Islet of Langerhans (tissue), 1 donor: Measurements from ENCODE around the gene EMILIN3.
"Not testable (repeated sequence)": the region's sequence is repeated elsewhere in the genome, so short reads cannot be mapped to it uniquely, and the experiment has no call there.

ENCODE experiments used
- FAIRE-seq: peaks from one replicate; lab custom pipeline; 2011; peaks lifted over from hg19 to GRCh38; lab: Jason Lieb, UNC

Gene EMILIN3

DNA sequence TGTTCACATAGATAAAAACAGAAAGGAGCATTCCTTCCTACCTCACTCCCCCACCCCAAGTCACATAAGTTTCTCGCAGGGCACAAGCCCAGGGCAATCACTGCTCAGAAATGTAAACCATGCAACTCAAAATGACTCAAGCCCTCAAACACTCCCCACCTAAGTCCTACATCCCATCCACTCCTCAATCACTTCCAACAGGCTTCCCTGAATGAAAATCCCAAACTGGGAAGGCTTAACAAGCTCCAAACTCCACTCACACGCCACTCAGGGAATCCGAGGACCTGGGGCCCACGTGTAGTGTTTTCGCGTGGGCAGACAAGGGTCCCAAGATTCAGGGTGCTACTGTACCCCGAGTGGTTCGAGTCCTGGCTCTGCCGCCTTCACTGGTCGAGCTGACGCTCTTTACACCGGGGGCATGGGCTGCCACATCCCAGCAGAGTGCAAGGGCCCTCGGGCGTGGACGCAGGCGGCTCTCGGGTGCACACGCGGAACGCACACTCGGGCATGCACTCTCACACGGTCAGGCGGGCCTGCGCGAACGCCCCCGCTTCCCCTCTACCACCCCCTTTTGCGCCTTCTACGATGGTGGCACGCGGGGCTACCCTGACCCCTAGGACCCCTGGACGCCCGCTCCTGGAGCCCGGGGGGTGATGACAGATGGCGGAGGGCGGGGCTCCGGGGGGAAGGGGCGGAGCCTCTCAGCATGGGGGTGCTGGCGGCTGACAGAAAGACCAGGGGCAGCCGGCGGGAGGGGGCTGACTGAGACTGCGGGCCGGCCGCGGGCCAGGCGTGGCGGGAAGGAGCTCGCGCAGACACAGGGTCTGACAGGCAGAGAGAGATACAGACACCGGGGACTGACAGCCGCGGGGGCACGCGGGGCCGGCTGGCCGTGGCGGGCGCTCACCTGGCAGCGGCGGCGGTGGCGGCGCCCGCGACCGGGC lies 49.7 kb downstream of the EMILIN3 start:
- FAIRE-seq: no peak

DNA sequence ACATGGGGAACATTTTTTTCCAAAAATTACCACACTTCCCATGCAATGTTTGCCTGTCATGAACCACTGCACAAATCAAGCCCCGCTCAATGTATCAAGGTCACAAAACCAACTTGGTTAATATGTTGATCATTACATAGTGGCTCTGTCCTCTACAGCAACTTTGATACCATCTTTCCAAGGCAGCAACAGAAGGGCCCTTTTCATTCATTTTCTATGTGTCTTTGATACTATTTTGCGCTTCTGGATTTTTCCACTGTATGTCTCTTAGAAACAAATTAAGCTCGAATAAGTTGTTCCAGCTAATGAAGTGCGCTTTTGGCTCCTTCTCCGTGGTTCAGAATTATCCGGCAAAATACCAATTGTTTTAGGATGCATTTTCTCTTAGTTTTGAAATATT lies 50.6 kb downstream of the EMILIN3 start:
- FAIRE-seq: no peak

DNA sequence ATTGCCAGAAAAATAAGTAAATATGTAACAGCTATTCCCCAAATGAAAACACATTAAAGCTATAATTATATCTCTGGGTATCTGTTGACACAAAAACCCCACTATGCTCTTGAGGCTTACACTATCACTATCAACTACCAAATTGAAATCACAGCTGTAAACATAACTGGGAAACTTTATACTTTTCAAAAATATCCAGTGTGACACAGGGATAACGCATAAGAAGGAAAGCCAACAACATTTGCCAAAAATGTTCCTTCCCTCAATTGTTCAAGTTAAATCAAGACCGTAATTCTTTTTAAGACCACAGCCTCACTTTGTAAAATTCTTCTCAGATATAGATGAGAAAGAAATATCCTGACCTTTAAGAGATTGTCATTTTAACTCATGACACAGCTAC lies 52.2 kb downstream of the EMILIN3 start:
- no peak for FAIRE-seq

- not testable (repeated sequence) for FAIRE-seq
Observed at GRCh38 chr20:41312009-41312408, 54.6 kb downstream of the EMILIN3 start.
